ENCODE measurements around the gene THUMPD1. TPM values are rescaled to one million over a fixed set of nuclear protein-coding genes. Genes with fewer than 3 reads are reported as not detected.

THUMPD1 gene
- total and polyA plus RNA-seq, 11 donors = 9.8 to 35.5 (median 18.6) TPM

DNA sequence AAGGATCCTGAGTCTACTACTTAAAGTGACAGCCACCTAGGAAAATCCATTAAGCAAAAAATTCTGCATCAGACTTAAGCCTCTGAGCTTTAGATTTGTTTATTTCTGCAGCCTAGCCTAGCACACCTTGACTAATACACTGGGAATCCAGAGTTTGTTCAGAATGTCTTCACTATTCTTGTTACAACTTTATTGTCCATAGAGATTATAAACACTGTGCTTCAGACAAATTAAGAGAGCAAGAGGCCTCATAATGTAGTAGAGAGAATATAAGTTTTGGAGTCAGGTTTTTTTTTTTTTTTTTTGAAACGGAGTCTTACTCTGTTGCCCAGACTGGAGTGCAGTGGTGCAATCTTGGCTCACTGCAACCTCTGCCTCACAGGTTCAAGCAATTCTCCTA lies 8.9 kb upstream of the THUMPD1 start:
- intact Hi-C loops (cut with DNase I) = no loop called here
- 78 to 100% (median 87%) methylated on average over 1 of the region's 1 CpG for WGBS, 4 donors

DNA sequence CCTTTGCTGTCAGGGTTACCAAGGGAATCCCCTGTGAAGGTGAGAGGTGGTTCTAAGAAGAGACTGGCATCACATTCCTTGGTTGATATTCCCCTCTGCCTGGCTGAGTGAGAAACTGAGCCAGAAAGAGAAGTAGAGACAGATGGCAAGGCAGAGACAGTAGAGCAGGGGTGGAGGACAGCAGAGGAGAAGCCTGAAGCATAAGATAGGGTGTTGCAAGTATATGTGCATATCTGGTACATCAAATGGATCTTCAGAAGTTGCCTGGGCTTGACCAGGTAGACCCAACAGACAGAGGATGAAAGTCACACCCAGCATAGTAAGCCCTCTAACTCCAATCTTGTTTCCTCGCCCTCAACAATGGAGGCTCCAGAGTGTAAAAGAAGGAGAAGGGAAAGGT lies 7.9 kb upstream of the THUMPD1 start:
- H3K27me3 ChIP-seq = no peaks in the 10 kb centered on the region
- ATAC-seq = no peak
- peaks cover 0 to 15% (median 2%) of the 10 kb centered on the region in 12 donors for H3K9me3 ChIP-seq
- peaks cover 0 to 15% (median 0%) of the 10 kb centered on the region in 12 donors for H3K4me1 ChIP-seq
- TF ChIP-seq POLR2A (IDR thresholded peaks at IDR 0.05) (no peak), CTCF (IDR thresholded peaks at IDR 0.05) (no peak)
- no peak for DNase-seq
- H3K4me3 ChIP-seq = no peak overlapping the region
- WGBS, 4 donors = 92 to 100% (median 96%) methylated on average over 1 of the region's 1 CpG
- intact Hi-C loops (cut with DNase I) = no loop called here
- no peaks in the 10 kb centered on the region for H3K36me3 ChIP-seq
- no peak overlapping the region for H3K27ac ChIP-seq

More for the DNA sequence above, 8.9 kb upstream of the THUMPD1 start:
- Histone ChIP-seq H3K27me3 (no peaks in the 10 kb centered on the region), H3K9me3 (peaks cover 0 to 15% (median 2%) of the 10 kb centered on the region in 12 donors), H3K27ac (no peak overlapping the region), H3K36me3 (no peaks in the 10 kb centered on the region), H3K4me3 (no peak overlapping the region), H3K4me1 (peaks cover 0 to 6% (median 0%) of the 10 kb centered on the region in 12 donors)
- no peak for ATAC-seq
- no peak for DNase-seq
- no peak for TF ChIP-seq CTCF (IDR thresholded peaks at IDR 0.05)
- no peak for TF ChIP-seq POLR2A (IDR thresholded peaks at IDR 0.05)

DNA sequence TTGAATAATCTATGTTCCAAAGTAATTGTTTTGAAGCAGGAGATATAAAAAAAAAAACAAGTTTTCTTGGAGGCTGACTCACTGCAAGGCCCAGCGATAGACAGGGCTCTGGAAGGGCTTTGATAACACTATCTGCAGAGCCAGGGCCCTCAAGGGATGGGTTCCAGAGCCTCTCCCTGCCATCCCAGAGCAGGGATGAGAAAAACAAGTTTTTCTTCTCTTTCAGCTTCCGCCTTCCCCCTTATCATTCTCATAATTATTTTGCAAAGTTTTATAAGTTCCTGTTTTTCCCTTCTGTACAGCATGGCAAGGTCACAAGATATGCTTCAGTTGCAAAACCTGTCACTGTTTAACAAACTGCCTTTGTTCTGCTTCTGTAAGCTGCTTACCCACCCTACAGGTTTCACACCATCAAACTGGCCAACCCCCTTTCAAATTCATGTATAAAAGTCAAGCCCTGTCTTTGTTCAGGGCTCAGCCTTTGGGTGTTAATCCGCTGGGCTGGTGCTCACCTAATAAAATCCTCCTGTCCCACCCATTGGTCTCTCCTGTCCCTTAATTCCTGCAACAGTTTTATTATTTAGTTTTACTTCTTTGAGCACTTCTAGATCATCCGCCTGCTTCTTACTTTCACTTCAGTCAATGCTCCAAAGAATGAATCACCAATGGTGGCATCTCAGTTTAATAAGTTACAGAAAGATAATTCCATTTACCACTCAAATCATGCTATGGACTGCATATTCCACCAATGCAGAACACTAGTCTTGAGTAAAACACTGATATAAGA lies 5.6 kb upstream of the THUMPD1 start:
- peaks cover 0 to 15% (median 2%) of the 10 kb centered on the region in 12 donors for H3K9me3 ChIP-seq
- intact Hi-C loops (cut with DNase I) = no loop called here
- DNase-seq (no peak), ATAC-seq (no peak)
- WGBS, 4 donors = 76 to 79% (median 78%) methylated on average over 4 of the region's 4 CpGs
- H3K27me3 ChIP-seq = no peaks in the 10 kb centered on the region
- peak overlapping the region in 1 of 12 donors; percentile 58 for H3K27ac ChIP-seq
- TF ChIP-seq CTCF (IDR thresholded peaks at IDR 0.05) (no peak), POLR2A (IDR thresholded peaks at IDR 0.05) (no peak)
- no peaks in the 10 kb centered on the region for H3K36me3 ChIP-seq
- H3K4me3 ChIP-seq = no peak overlapping the region
- peaks cover 0 to 17% (median 0%) of the 10 kb centered on the region in 12 donors for H3K4me1 ChIP-seq

DNA sequence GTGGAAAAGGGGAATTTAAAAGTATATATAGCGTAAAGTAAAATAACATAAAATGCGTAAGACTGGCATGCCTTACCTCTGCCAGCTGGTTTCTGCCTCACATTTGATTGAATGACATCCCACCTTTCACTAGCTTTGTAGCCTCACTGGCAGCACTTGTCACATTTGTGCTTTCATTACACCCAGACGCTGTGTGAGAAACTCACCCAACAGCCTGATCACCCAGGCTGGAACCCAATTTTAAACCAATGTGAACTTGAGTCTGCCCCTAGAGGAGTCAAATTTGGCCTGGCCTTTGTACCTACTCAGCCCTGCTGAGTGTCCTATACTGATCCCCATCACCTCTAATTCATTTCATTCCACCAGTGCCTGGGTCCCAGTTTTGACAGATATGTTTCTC lies 4.8 kb upstream of the THUMPD1 start:
- no peaks in the 10 kb centered on the region for H3K36me3 ChIP-seq
- TF ChIP-seq CTCF (IDR thresholded peaks at IDR 0.05) (no peak), POLR2A (IDR thresholded peaks at IDR 0.05) (no peak)
- H3K9me3 ChIP-seq = peaks cover 0 to 15% (median 2%) of the 10 kb centered on the region in 12 donors
- no peak for ATAC-seq
- H3K27me3 ChIP-seq = no peaks in the 10 kb centered on the region
- intact Hi-C loops (cut with DNase I) = no loop called here
- H3K4me3 ChIP-seq = no peak overlapping the region
- WGBS, 4 donors = 94 to 98% (median 97%) methylated on average over 3 of the region's 3 CpGs
- H3K27ac ChIP-seq = peak overlapping the region in 1 of 12 donors; percentile 58
- no peak for DNase-seq
- H3K4me1 ChIP-seq = peaks cover 0 to 21% (median 0%) of the 10 kb centered on the region in 12 donors

Data from heart left ventricle (tissue), 16 donors.